MM.1S (cell line): ENCODE measurements around the gene RRP12.

ENCODE experiments used
- CTCF ChIP-seq: fragments of 300-600 bp; sonication (generic); IDR thresholded peaks from 2 replicates; pipeline ENCODE4 v1.5.1; 2016; ENCODE audit warnings: antibody characterized with exemption, low read length, mixed read lengths
- EZH2 ChIP-seq: fragments of 300-600 bp; sonication (generic); optimal IDR thresholded peaks from 2 replicates; pipeline ENCODE3; 2017; ENCODE audit warnings: low read depth, mild to moderate bottlenecking, antibody characterized with exemption, low read length, mixed read lengths
- EZH2phosphoT487 ChIP-seq: fragments of 300-600 bp; sonication (generic); IDR thresholded peaks from 2 replicates; pipeline ENCODE4 v1.6.1; 2018; ENCODE audit warnings: antibody characterized with exemption, low read length

- TF ChIP-seq EZH2 = no peak
- TF ChIP-seq CTCF = no peak
- TF ChIP-seq EZH2phosphoT487 = no peak
These were observed 86.5 kb downstream of the RRP12 start for GRCh38 chr10:97314671-97315070.
